AG04450 (cell line): Measurements from ENCODE around the gene CNTNAP2. TPM values are rescaled to one million over a fixed set of nuclear protein-coding genes. Genes with fewer than 3 reads are reported as not detected.

Experiments
- CTCF ChIA-PET: fragments of 300-600, 350-600 bp; formaldehyde crosslinking; extraction: SDS; loops from one replicate; lab custom pipeline; 2022; ENCODE audit warnings: antibody characterized with exemption, inconsistent platforms; lab: Charles Lee
- POLR2A ChIA-PET: fragments of 350-600 bp; formaldehyde crosslinking; extraction: SDS; loops from one replicate; lab custom pipeline; 2021; ENCODE audit warnings: antibody characterized with exemption, inconsistent platforms; lab: Yijun Ruan, JAX
- DNase-seq: peaks from one replicate; pipeline ENCODE4 v3.0.0-alpha.2; 2011; ENCODE audit warnings: low read depth, low spot score
- H3K27ac ChIP-seq: one replicate; pipeline ENCODE4 v1.5.1; 2012; ENCODE audit warnings: low read depth, low read length, control low read depth
- H3K27me3 ChIP-seq: one replicate; pipeline ENCODE4 v1.6.0; 2012; ENCODE audit warnings: low read length; ENCODE audit not compliant: control insufficient read depth, insufficient read depth
- H3K4me3 ChIP-seq: 2 replicates; pipeline ENCODE4 v1.5.1; 2011; ENCODE audit warnings: mild to moderate bottlenecking, low read depth, low read length, control low read depth
- H3K9me3 ChIP-seq: 2 replicates; pipeline ENCODE4 v1.5.1; 2012; ENCODE audit warnings: low read length; ENCODE audit not compliant: control insufficient read depth, insufficient read depth
- CTCF ChIP-seq: IDR thresholded peaks from 2 replicates; pipeline ENCODE4 v1.5.1; 2011; ENCODE audit warnings: low read depth, low read length, control low read depth, inconsistent platforms
- polyA plus RNA-seq: library from polyadenylated mRNA; depleted of rRNA; stranded (reverse); fragments of >200 nt; gene quantifications from 2 replicates; pipeline ENCODE4 v1.2.3, GENCODE V29; 2011

CNTNAP2 gene
- polyA plus RNA-seq, 1 experiment, result not detected

GRCh38 chr7:147978651-147979050 is 1862.0 kb downstream of the CNTNAP2 start:
- no peak for DNase-seq
- TF ChIP-seq CTCF, result no peak
- no peaks in the 10 kb centered on the region for H3K27me3 ChIP-seq
- ChIA-PET POLR2A (no interaction called here), CTCF (no interaction called here)
- no peak overlapping the region for H3K4me3 ChIP-seq
- H3K9me3 ChIP-seq, result peaks cover 11% of the 10 kb centered on the region
- H3K27ac ChIP-seq, result no peak overlapping the region

- ChIA-PET CTCF (no interaction called here), POLR2A (no interaction called here)
- Histone ChIP-seq H3K27me3 (no peaks in the 10 kb centered on the region), H3K27ac (no peak overlapping the region), H3K4me3 (no peak overlapping the region), H3K9me3 (peaks cover 11% of the 10 kb centered on the region)
- TF ChIP-seq CTCF, result no peak
- DNase-seq, result no peak
Measured at GRCh38 chr7:147980826-147981813, 1864.5 kb downstream of the CNTNAP2 start.

- ChIA-PET POLR2A (no interaction called here), CTCF (no interaction called here)
- TF ChIP-seq CTCF, result no peak
- Histone ChIP-seq H3K27ac (no peak overlapping the region), H3K27me3 (no peaks in the 10 kb centered on the region), H3K4me3 (no peak overlapping the region), H3K9me3 (peaks cover 11% of the 10 kb centered on the region)
- no peak for DNase-seq
Measured at GRCh38 chr7:147982307-147982706, 1865.7 kb downstream of the CNTNAP2 start.

- Histone ChIP-seq H3K9me3 (peaks cover 6% of the 10 kb centered on the region), H3K4me3 (no peak overlapping the region), H3K27me3 (no peaks in the 10 kb centered on the region), H3K27ac (no peak overlapping the region)
- TF ChIP-seq CTCF, result no peak
- POLR2A ChIA-PET, result no interaction called here
- CTCF ChIA-PET, result no interaction called here
- no peak for DNase-seq
Measured at GRCh38 chr7:147984265-147984664, 1867.7 kb downstream of the CNTNAP2 start.

GRCh38 chr7:147990079-147990478 is 1873.5 kb downstream of the CNTNAP2 start:
- no peak overlapping the region for H3K27ac ChIP-seq
- TF ChIP-seq CTCF, result no peak
- CTCF ChIA-PET, result no interaction called here
- no peak overlapping the region for H3K4me3 ChIP-seq
- POLR2A ChIA-PET, result interaction anchor here (0.6 kb wide), 1 partner anchor 875 kb away, joined by 3 read pairs; no protein-coding TSS in a partner anchor
- H3K27me3 ChIP-seq, result no peaks in the 10 kb centered on the region
- DNase-seq, result no peak
- peaks cover 8% of the 10 kb centered on the region; the same call in 1 of the 2 replicates for H3K9me3 ChIP-seq
